ENCODE data around the gene FLOT1. TPM values are rescaled to one million over a fixed set of nuclear protein-coding genes. Genes with fewer than 3 reads are reported as not detected.
A peak's percentile ranks its signal among the peaks of the same experiment; 100 is the strongest.

The FLOT1 gene
- total and polyA plus RNA-seq, 2 of the 13 experiments (the other 11 are each of a cell fraction or from before 2014, with no cell fraction given), result 82.3 to 130 TPM

GRCh38 chr6:30717129-30717844 lies 25.2 kb downstream of the FLOT1 start, which contains the start of gene MDC1 (continued):
- TF ChIP-seq ZNF430 (CRISPR knock-in tag; IDR thresholded peaks at IDR 0.05), result peak; percentile 95
- 0 out of 2 replicates have a peak, but pooled peaks have one; percentile 39 for TF ChIP-seq ZBTB39 (CRISPR knock-in tag; IDR thresholded peaks at IDR 0.05)
- peak; percentile 72; the same call in 1 of the 2 replicates for TF ChIP-seq ZIK1 (CRISPR knock-in tag; IDR thresholded peaks at IDR 0.05; ENCODE audit: borderline replicate concordance, low read depth)
- TF ChIP-seq POLR2AphosphoS5 (IDR thresholded peaks at IDR 0.05; ENCODE audit: low read depth, low read length), result peak; percentile 91
- peak; percentile 69; the same call in 1 of the 2 replicates for TF ChIP-seq NFE2 (CRISPR knock-in tag; IDR thresholded peaks at IDR 0.05)
- TF ChIP-seq ZNF274 (CRISPR knock-in tag; IDR thresholded peaks at IDR 0.05), result peak; percentile 60; the same call in 1 of the 2 replicates
- peak; percentile 14; the same call in 1 of the 2 replicates for TF ChIP-seq NR2F2 (IDR thresholded peaks at IDR 0.05; ENCODE audit: borderline replicate concordance, low read depth)
- TF ChIP-seq FOXK2 (IDR thresholded peaks at IDR 0.05), result 0 out of 2 replicates have a peak, but pooled peaks have one; percentile 42
- TF ChIP-seq DPF2 (CRISPR knock-in tag; IDR thresholded peaks at IDR 0.05; ENCODE audit: borderline replicate concordance, low read depth), result 0 out of 2 replicates have a peak, but pooled peaks have one; percentile 29
- peak; percentile 70 for TF ChIP-seq ZKSCAN1 (IDR thresholded peaks at IDR 0.05; ENCODE audit: low read length)
- TF ChIP-seq, protein P1, sequence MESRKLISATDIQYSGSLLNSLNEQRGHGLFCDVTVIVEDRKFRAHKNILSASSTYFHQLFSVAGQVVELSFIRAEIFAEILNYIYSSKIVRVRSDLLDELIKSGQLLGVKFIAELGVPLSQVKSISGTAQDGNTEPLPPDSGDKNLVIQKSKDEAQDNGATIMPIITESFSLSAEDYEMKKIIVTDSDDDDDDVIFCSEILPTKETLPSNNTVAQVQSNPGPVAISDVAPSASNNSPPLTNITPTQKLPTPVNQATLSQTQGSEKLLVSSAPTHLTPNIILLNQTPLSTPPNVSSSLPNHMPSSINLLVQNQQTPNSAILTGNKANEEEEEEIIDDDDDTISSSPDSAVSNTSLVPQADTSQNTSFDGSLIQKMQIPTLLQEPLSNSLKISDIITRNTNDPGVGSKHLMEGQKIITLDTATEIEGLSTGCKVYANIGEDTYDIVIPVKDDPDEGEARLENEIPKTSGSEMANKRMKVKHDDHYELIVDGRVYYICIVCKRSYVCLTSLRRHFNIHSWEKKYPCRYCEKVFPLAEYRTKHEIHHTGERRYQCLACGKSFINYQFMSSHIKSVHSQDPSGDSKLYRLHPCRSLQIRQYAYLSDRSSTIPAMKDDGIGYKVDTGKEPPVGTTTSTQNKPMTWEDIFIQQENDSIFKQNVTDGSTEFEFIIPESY (CRISPR knock-in tag; IDR thresholded peaks at IDR 0.05), result peak; percentile 89
- TF ChIP-seq TGIF2 (CRISPR knock-in tag; IDR thresholded peaks at IDR 0.05), result peak; percentile 98
- TF ChIP-seq FOXM1 (CRISPR knock-in tag; IDR thresholded peaks at IDR 0.05), result 0 out of 2 replicates have a peak, but pooled peaks have one; percentile 8
- peak; percentile 59; the same call in 1 of the 2 replicates for TF ChIP-seq AFF4 (CRISPR knock-in tag; IDR thresholded peaks at IDR 0.05)
- peak; percentile 41; the same call in 1 of the 2 replicates for TF ChIP-seq MAZ (IDR thresholded peaks at IDR 0.05; ENCODE audit: borderline replicate concordance, low read depth, low read length)
- TF ChIP-seq MAZ (CRISPR knock-in tag; IDR thresholded peaks at IDR 0.05; ENCODE audit: low read depth), result peak; percentile 92
- TF ChIP-seq ZNF17 (CRISPR knock-in tag; IDR thresholded peaks at IDR 0.05), result no peak
- TF ChIP-seq BRCA1 (CRISPR knock-in tag; IDR thresholded peaks at IDR 0.05), result peak; percentile 14; the same call in 1 of the 2 replicates
- peak; percentile 94 for TF ChIP-seq DNMT3B (CRISPR knock-in tag; conservative IDR thresholded peaks at IDR 0.05)
- no peak for TF ChIP-seq TEAD2 (CRISPR knock-in tag; IDR thresholded peaks at IDR 0.05)
- TF ChIP-seq MTF1 (CRISPR knock-in tag; IDR thresholded peaks at IDR 0.05), result no peak; the same call in 1 of the 2 replicates
